ENCODE data around the gene SH3RF3. TPM values are rescaled to one million over a fixed set of nuclear protein-coding genes. Genes with fewer than 3 reads are reported as not detected.

The SH3RF3 gene
- total RNA-seq, 2 experiments from 2014 or later, result 1.9 to 2.3 TPM

DNA sequence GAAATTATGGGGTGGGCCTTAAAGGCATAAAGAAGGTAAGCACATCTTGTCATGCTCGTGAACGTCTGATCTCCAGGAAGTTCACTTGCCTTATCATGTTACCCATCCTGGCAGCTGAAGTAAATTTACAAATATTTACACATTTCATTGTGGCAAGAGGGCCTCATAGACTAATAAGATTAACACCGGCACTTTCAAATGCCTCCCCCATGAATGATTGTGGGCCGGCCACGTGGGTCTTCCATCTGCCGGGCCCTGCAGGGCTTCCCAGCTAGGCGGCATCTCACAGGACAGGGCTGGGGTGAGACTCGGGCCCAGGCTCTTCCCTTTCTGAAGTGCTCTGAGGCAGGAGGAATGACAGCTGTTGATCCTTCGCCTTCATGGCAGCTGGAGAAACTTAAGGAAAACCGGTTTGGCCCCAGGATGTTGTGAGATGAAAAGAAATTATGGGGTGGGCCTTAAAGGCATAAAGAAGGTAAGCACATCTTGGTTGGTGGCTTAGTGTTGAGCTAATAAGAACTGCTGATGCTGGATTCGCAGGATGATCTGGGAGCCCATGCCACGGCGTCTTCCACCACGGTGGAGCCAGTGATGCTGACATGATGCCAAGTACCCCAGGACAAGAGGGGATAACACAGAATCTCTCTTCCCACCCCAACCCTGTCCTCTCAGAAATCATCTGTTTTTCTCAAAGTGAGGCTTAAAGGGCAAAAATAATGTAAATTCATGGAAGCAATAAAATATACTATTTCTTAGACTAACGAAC, 308.5 kb downstream of the SH3RF3 start:
- H3K9me3 Mint-ChIP-seq, result peaks cover 17% of the 10 kb centered on the region
- no peaks in the 10 kb centered on the region for H3K27me3 Mint-ChIP-seq
- no peak for DNase-seq
- H3K36me3 Mint-ChIP-seq (ENCODE audit: low read depth), result peaks cover 30% of the 10 kb centered on the region
- no peak overlapping the region for H3K4me3 Mint-ChIP-seq
- no peaks in the 10 kb centered on the region for H3K4me1 Mint-ChIP-seq (ENCODE audit: low read depth)
- intact Hi-C loops (cut with micrococcal nuclease), result no loop called here
- TF ChIP-seq CTCF (IDR thresholded peaks at IDR 0.05), result no peak
- POLR2A ChIA-PET, result no interaction called here
- CTCF ChIA-PET, result no interaction called here
- H3K27ac Mint-ChIP-seq, result no peak overlapping the region
- ATAC-seq, result no peak

GRCh38 chr2:109438146-109438545, 309.1 kb downstream of the SH3RF3 start:
- POLR2A ChIA-PET, result no interaction called here
- H3K4me1 Mint-ChIP-seq (ENCODE audit: low read depth), result no peaks in the 10 kb centered on the region
- peaks cover 20% of the 10 kb centered on the region for H3K9me3 Mint-ChIP-seq
- H3K27ac Mint-ChIP-seq, result no peak overlapping the region
- intact Hi-C loops (cut with micrococcal nuclease), result no loop called here
- DNase-seq, result no peak
- no peaks in the 10 kb centered on the region for H3K27me3 Mint-ChIP-seq
- TF ChIP-seq CTCF (IDR thresholded peaks at IDR 0.05), result no peak
- H3K36me3 Mint-ChIP-seq (ENCODE audit: low read depth), result peaks cover 33% of the 10 kb centered on the region
- CTCF ChIA-PET, result no interaction called here
- H3K4me3 Mint-ChIP-seq, result no peak overlapping the region
- ATAC-seq, result no peak

DNA sequence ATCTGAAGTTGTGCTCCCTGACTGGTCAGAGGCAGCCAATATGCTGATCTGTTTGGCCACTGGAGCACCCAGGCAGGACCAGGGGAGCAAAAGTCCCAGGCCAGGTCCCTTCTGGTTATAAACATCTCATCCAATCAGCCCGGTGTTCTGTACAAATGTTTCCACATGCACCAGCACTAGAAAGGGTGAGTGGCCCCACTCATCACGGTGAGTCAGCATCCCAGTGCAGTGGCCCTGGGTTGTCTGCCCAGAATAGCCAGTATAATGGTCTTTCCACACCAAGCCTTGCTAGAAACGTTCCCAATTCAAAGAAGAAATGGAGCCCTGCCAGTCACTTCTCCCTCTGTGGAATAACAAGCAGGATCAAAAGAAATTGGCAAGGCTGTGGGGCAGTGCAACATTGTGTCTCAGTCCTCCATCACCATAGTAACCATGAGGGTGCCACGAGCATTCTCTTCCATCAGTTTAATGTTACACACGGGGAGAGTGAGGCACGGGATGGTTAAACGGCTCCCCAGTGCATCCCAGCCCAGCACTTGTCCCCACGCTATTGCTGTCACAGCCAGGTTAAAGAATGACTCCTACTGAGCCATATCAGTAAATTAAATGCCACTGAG, 309.9 kb downstream of the SH3RF3 start:
- Mint-ChIP-seq H3K27me3 (no peaks in the 10 kb centered on the region), H3K4me1 (ENCODE audit: low read depth) (no peaks in the 10 kb centered on the region), H3K36me3 (ENCODE audit: low read depth) (peaks cover 35% of the 10 kb centered on the region), H3K4me3 (no peak overlapping the region), H3K9me3 (peaks cover 25% of the 10 kb centered on the region), H3K27ac (no peak overlapping the region)
- ChIA-PET CTCF (no interaction called here), POLR2A (no interaction called here)
- no peak for TF ChIP-seq CTCF (IDR thresholded peaks at IDR 0.05)
- intact Hi-C loops (cut with micrococcal nuclease), result no loop called here
- DNase-seq (no peak), ATAC-seq (no peak)

DNA sequence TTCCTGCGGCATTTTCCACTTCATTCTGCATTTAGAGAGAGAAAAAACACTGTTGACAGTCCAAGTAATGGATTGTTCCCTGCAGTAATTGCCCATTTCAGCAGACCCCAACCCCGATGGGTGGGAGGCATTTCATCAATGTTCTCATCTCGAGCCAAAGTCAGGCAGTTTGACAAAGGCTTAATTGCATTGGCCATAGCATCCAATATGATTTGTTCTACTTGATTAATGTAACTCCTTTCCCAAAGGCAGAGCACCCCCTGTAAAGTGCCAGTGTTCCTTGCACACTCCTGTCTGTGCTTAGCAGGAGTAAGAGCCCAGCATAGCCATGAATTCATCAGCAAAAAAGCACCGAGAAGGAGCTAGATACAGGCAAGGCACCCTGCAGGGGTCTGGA, 310.4 kb downstream of the SH3RF3 start:
- ATAC-seq, result no peak
- ChIA-PET CTCF (no interaction called here), POLR2A (no interaction called here)
- TF ChIP-seq CTCF (IDR thresholded peaks at IDR 0.05), result no peak
- no peak for DNase-seq
- Mint-ChIP-seq H3K4me3 (no peak overlapping the region), H3K27ac (no peak overlapping the region), H3K36me3 (ENCODE audit: low read depth) (peaks cover 37% of the 10 kb centered on the region), H3K4me1 (ENCODE audit: low read depth) (no peaks in the 10 kb centered on the region), H3K9me3 (peaks cover 28% of the 10 kb centered on the region), H3K27me3 (no peaks in the 10 kb centered on the region)
- intact Hi-C loops (cut with micrococcal nuclease), result no loop called here

- TF ChIP-seq CTCF (IDR thresholded peaks at IDR 0.05), result no peak
- H3K36me3 Mint-ChIP-seq (ENCODE audit: low read depth), result peaks cover 43% of the 10 kb centered on the region
- DNase-seq (no peak), ATAC-seq (no peak)
- intact Hi-C loops (cut with micrococcal nuclease), result no loop called here
- no peaks in the 10 kb centered on the region for H3K4me1 Mint-ChIP-seq (ENCODE audit: low read depth)
- CTCF ChIA-PET, result no interaction called here
- H3K9me3 Mint-ChIP-seq, result peaks cover 34% of the 10 kb centered on the region
- POLR2A ChIA-PET, result no interaction called here
- no peak overlapping the region for H3K4me3 Mint-ChIP-seq
- no peaks in the 10 kb centered on the region for H3K27me3 Mint-ChIP-seq
- H3K27ac Mint-ChIP-seq, result no peak overlapping the region
These were observed 311.0 kb downstream of the SH3RF3 start for GRCh38 chr2:109439986-109440385.

Measured in activated CD8-positive, alpha-beta T cell treated with anti-CD3 and anti-CD28 coated beads for 36 hours (primary cell).